Measurements from ENCODE around the gene FAM118B.

GRCh38 chr11:126165757-126166156 is 45.8 kb upstream of the FAM118B start:
- TF ChIP-seq CTCF (IDR thresholded peaks at IDR 0.05), result no peak
- no peak for TF ChIP-seq POLR2A (IDR thresholded peaks at IDR 0.05)

Data from tibial nerve (tissue), 3 donors.